HFF-Myc (cell line): ENCODE measurements around the gene PPT1.

Experiments used
- DNase-seq: peaks from one replicate; pipeline ENCODE4 v3.0.0-alpha.2; 2011; ENCODE audit warnings: low read depth; ENCODE audit errors: extremely low read depth
- H3K4me3 ChIP-seq: replicated peaks from 2 replicates; pipeline ENCODE4 v1.5.1; 2011; ENCODE audit warnings: low read depth, mild to moderate bottlenecking, control low read depth, low read length
- TF ChIP-seq, protein P1 (sequence below): IDR thresholded peaks from 2 replicates; pipeline ENCODE4 v1.5.1; 2012; ENCODE audit warnings: mild to moderate bottlenecking, low read depth, low read length, control low read depth; ENCODE audit errors: missing control alignments

The PPT1 gene

DNA sequence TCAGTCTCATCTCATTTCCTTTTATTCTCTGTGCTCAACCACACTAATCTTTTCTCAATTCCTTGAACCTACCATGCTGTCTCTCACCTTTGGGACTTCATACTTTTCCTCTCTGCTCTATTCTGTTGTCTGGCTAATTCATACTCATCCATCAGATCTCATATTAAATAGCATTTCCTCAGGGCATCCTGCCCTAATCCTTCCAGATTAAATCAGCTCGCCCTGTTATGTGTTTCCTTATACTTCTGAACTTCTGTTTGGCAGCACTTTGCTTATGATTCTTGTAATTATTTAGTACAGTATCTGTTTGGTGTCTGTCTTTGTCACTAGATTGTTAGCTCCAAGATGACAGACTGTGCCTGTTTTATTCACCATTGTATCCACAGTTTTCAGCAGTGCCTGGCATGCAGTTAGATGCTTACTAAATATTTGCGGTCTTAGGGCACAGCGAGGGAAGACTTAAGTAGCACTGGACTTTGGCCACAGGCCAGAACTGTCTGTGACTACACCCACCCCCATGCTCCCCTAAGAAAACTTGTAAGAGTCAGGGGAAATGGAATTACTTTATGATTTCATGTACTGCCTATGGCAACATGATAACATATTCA is 66.4 kb downstream of the PPT1 start:
- no peak for DNase-seq
- no peak overlapping the region for H3K4me3 ChIP-seq
- TF ChIP-seq, protein P1, sequence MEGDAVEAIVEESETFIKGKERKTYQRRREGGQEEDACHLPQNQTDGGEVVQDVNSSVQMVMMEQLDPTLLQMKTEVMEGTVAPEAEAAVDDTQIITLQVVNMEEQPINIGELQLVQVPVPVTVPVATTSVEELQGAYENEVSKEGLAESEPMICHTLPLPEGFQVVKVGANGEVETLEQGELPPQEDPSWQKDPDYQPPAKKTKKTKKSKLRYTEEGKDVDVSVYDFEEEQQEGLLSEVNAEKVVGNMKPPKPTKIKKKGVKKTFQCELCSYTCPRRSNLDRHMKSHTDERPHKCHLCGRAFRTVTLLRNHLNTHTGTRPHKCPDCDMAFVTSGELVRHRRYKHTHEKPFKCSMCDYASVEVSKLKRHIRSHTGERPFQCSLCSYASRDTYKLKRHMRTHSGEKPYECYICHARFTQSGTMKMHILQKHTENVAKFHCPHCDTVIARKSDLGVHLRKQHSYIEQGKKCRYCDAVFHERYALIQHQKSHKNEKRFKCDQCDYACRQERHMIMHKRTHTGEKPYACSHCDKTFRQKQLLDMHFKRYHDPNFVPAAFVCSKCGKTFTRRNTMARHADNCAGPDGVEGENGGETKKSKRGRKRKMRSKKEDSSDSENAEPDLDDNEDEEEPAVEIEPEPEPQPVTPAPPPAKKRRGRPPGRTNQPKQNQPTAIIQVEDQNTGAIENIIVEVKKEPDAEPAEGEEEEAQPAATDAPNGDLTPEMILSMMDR, result no peak

DNA sequence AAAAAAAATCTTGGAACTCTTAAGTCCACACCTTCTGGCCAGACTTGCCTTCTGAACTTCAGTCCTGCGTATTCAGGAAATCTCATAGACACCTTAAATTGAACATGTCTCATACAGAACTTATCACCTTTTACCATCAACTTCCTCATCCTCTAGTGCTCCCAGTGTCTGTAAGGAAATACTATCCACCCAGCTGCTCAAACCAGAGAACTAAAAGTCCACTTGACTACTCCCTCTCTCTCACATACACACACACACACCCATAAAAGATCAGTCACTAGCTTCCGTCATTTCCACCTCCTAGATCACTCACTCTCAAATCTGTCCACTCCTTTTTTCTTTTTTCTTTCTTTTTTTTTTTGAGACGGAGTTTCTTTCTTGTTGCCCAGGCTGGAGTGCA is 67.4 kb downstream of the PPT1 start:
- TF ChIP-seq, protein P1, result no peak
- no peak for DNase-seq
- H3K4me3 ChIP-seq, result no peak overlapping the region

DNA sequence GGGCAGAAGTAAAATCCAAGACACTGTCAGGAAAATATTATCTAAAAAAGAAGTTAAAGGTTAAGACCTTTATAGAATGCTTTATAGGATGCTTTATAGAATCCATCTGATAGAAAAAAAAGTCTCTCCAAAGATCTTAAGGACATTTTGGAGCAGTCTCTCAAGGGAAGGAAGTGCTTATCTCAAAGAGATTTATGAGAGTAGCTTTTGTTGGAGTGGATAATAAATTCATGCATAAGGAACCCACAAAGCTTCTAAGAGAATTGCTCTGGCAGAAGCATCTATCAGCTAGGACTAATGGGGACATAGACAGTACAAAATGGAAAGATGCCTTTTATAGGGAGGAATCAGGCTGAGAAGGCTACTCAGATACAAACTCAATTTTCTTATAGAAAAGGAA is 69.4 kb downstream of the PPT1 start:
- DNase-seq, result no peak
- TF ChIP-seq, protein P1, result no peak

DNA sequence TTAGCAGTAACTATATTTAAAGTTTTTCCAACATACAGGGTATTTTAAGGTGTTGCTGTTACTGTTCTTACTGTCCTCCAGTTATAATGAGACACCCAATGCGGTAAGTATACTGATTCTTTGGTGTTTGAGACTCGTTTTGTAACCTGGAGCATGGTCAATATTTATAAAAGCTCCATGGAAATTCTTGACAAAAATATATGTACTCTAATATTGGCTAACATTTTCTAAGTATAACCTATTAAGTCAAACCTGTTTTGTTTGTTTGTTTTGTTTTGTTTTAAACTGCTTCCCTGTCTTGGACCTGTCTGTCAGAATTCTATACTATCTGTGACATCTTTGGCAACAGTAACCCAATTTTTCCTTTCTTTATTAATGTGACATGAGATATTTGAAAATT is 72.4 kb downstream of the PPT1 start:
- H3K4me3 ChIP-seq, result no peak overlapping the region
- DNase-seq, result no peak
- TF ChIP-seq, protein P1, result no peak

More for the DNA sequence above, 69.4 kb downstream of the PPT1 start:
- no peak overlapping the region for H3K4me3 ChIP-seq

DNA sequence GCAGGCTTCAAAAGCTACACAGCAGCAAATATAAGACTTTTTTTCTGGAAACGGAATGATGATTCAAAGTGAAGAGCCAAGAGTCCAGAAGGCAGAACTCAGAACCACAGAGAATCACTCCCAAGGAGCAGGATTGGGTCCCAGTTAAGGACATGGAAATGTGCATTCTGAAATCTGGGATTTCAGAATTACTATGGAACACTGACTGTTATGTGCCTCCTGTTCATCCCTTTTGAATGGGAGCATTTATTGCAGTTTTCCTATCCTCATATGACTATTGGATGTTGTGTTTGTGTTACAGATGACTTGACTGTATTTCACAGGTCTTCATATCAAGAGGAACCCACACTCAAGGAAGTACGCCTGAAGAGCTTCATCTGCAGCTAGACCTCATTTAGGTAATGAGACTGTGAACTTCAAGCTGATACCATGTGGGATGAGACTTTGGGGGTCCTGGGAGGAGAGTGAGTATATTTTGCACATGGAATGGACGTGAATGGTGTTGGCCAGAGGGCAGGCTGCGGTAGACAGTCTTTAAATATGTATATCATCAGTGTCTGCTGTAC is 73.6 kb downstream of the PPT1 start:
- TF ChIP-seq, protein P1, result no peak
- no peak overlapping the region for H3K4me3 ChIP-seq
- no peak for DNase-seq
